C4-2B (cell line): ENCODE results near the gene UPK3BL1.
"Not testable (repeated sequence)": the region's sequence is repeated elsewhere in the genome, so short reads cannot be mapped to it uniquely, and the experiment has no call there.

Experiments used
- ZFX ChIP-seq: fragments of 450-650 bp; IDR thresholded peaks from 2 replicates; pipeline ENCODE4 v1.6.1; 2017
- TF ChIP-seq, protein P1 (sequence below): fragments of 450-650 bp; conservative IDR thresholded peaks from 2 replicates; pipeline ENCODE4 v1.5.1; 2017; ENCODE audit warnings: mild to moderate bottlenecking

DNA sequence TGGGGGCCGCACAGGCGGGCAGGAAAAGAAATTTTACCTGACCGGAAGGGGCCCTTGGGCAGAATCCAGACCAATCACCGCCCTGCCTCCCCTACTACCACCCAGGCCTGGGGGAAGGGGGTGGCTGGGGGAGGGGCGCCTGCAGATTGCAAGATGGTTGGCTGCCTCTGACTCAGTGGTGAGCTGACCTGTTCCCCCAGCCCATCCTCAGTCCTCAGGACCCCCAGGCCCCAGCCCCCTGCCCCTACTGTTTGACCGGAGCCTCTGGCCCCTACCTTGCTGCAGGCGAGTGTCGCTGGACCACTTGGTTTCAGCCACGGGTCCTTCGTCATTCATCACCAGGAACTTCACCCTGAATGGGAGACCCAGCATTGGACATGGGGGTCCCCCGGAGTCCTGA lies 3.7 kb downstream of the UPK3BL1 start:
- TF ChIP-seq, protein P1, sequence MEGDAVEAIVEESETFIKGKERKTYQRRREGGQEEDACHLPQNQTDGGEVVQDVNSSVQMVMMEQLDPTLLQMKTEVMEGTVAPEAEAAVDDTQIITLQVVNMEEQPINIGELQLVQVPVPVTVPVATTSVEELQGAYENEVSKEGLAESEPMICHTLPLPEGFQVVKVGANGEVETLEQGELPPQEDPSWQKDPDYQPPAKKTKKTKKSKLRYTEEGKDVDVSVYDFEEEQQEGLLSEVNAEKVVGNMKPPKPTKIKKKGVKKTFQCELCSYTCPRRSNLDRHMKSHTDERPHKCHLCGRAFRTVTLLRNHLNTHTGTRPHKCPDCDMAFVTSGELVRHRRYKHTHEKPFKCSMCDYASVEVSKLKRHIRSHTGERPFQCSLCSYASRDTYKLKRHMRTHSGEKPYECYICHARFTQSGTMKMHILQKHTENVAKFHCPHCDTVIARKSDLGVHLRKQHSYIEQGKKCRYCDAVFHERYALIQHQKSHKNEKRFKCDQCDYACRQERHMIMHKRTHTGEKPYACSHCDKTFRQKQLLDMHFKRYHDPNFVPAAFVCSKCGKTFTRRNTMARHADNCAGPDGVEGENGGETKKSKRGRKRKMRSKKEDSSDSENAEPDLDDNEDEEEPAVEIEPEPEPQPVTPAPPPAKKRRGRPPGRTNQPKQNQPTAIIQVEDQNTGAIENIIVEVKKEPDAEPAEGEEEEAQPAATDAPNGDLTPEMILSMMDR = not testable (repeated sequence)
- not testable (repeated sequence) for TF ChIP-seq ZFX
